OCI-M2 (cell line): ENCODE results near the gene HAPSTR1.
"Not testable (repeated sequence)": the region's sequence is repeated elsewhere in the genome, so short reads cannot be mapped to it uniquely, and the experiment has no call there.

ENCODE experiments used
- DNase-seq: peaks from one replicate; lab custom pipeline; 2025; ENCODE audit not compliant: unreplicated experiment; lab: John Stamatoyannopoulos, UW

The HAPSTR1 gene, protein sequence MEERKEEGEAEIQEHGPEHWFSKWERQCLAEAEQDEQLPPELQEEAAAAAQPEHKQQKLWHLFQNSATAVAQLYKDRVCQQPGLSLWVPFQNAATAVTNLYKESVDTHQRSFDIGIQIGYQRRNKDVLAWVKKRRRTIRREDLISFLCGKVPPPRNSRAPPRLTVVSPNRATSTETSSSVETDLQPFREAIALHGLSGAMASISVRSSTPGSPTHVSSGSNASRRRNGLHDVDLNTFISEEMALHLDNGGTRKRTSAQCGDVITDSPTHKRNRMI

DNA sequence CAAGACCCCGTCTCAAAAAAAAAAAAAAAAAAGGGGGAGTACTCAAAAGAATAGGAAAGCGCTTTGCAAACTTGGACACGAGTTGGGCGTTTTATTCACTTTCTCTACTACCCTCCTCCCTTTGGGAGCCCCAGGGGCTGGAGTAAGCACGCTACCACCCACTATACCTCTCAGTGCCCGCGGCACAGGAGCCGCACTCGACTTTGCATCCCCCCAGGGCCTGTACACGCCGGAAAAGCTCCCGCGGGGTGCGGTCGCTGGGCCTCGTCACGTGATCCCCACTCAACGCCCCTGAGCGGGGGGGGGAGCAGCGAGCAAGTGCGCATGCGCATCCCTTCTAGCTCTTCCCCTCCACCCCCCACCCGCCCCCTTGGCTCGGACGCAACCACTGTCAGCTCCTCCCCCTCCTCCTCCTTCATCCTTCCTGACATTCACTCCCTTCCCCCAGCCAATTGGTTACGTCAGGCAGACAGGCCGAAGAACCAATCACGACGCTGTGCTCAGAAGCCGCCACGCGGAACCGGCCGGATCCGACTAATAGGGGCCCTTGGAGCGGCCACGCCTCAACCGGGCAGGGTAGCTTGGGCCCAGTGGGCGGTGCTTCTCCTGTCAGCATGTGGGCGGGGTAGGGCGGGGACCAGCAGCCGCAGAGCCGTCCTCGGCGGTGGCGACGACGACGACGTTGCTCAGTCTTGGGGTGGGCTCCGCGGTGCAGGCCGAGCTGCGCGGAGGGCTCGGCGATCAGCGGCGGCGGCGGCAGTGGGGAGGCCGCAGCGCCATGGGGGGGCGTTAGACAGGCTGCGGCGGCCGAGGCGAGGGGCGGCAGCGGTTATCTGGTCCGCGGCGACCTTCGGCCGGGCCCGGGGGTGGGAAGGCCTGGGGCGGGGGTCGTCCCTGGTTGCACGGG, at the start of gene HAPSTR1:
Gene HAPSTR1 (plus strand): TSS at position 685 of the 907 bp plus-strand sequence. CDS start 401 bp downstream, outside the sequence.
- peak; percentile 93 for DNase-seq

DNA sequence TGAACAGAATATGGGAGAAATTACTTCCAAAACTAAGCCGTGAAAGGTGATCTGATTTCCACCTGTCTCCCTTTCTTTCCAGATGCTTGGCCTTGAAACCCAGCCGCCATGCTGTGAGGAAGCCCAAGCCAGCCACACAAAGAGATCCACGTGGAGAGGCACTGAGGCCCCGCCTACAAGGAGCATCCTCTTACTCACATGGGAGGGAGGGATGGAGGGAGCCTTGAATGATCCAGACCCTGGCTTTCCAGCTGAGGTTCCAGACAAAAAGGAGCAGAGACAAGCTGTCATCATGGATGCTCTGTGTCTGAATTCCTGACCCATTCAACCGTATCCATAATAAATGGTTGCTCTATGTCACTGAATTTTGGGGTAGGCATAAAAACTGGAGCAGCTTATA, 48.9 kb upstream of the HAPSTR1 start:
- DNase-seq = no peak

DNA sequence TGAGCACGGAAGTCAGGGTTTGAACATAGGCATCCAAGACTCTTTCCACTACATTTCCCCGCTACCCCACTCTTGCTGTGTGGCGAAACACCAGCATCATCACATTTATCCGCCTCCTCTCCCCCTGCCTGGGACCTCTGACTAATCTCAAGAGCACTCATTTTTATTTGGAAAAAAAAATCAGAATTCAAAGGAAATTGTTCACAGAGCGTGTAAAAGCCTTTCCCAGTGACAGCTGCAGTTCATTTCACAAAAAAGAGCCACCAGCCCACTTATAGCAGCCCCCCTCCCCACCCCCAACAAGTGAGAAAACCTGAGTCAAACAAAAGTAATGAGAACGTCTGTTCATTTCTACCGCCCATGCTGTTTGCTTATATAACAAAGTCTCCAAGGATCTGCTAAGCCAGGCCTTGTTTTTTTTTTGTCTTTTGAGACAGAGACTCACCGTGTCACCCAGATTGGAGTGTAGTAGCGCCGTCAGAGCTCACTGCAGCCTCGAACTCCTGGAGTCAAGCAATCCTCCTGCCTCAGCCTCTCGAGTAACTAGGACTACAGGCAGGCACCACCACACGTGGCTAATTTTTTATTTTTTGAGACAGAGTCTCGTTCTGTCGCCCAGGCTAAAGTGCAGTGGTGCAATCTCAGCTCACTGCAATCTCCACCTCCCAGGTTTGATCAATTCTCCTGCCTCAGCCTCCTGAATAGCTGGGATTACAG, 48.3 kb upstream of the HAPSTR1 start:
- no peak for DNase-seq

DNA sequence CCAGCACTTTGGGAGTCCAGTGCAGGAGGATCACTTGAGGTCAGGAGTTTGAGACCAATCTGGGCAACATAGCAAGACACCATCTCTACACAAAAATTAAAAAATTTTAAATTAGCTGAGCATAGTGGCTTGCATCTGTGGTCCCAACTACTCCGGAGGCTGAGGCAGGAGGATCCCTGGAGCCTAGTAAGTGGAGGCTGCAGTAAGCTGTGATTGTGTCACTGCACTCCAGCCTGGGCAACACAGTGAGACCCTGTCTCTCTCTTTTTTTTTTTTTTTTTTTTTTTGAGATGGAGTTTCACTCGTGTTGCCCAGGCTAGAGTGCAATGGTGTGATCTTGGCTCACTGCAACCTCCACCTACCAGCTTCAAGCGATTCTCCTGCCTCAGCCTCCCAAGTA, 45.9 kb upstream of the HAPSTR1 start:
- not testable (repeated sequence) for DNase-seq

DNA sequence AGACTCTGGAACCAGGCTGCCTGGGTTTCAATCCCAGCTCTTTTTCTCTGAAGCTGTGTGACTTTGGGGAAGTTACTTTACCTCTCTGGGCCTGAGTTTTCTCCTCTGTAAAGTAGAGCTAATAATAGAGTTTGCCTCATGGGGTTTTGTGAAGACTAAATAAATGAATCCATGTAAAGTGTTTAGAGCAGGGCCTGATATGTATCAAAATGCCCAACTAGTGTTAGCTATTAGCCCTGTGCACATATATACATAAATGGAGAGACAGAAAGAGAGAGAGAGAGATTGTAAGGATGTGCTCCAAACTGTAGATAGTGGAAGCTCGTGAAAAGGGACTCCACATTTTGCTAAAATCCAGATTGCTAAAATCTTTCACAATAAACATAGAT, 44.8 kb upstream of the HAPSTR1 start:
- no peak for DNase-seq

DNA sequence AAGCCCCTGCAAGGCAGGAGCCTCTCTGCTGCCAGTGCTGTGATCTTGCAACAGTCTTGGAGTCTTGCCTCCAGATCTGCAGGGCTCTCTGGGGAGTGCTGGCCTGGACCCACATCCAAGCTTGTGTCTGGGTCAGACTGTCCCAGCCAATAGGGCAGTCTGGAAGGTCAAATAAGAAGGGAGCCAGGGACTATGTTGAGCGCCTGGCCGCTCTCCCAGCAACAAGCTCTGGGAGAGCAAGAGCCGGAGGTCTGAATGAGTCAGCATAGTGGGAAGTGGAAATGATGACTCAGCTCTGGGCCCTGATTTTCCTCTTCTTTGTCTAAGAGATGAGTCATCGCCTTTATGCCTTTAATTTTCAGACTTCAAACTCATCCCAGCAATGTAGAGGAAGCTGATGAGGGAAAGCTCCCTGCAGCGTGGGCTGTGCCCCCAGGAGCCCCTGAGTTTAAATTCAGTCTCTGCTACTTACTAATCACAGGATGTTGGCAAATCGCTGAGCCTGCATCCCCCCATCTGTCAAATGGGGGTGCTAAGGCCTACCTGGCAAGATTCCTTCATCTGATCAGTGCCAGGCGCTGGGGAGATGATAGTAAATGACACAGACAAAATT, 43.6 kb upstream of the HAPSTR1 start:
- DNase-seq = peak; percentile 55

DNA sequence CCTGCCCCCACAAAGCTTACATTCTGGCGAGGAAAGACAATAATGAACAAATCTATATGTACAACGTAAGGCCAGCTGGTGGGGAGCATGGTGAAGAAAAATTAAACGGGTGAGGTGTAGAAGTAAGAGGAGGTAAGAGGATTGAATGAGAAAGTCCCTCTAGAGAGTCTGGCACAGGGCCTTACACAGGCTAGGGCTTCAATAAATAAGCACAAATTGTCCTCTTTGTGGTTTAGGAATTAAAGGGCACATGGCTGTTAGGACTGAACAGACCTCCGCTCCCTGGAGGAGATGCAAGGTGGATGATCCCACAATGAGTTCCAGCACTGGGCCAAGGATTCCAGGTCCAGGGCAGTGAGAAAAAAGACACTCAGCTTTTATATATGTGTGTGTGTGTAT, 43.1 kb upstream of the HAPSTR1 start:
- no peak for DNase-seq

DNA sequence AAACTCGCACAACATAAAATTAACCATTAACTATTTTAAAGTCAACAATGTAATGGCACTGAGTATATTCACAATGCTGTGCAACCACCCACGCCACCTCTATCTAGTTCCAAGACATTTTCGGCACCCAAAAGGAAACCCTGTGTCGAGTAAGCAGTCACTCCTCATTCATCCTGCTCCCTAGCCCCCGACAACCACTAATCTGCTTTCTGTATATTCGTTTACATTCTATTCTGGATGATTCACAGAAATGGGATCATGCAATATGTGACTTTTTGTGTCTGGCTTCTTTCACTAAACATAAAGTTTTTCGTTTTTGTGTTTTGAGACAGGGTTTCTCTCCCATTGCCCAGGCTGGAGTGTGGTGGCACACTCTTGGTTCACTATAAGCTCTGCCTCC, 42.2 kb upstream of the HAPSTR1 start:
- DNase-seq = no peak

DNA sequence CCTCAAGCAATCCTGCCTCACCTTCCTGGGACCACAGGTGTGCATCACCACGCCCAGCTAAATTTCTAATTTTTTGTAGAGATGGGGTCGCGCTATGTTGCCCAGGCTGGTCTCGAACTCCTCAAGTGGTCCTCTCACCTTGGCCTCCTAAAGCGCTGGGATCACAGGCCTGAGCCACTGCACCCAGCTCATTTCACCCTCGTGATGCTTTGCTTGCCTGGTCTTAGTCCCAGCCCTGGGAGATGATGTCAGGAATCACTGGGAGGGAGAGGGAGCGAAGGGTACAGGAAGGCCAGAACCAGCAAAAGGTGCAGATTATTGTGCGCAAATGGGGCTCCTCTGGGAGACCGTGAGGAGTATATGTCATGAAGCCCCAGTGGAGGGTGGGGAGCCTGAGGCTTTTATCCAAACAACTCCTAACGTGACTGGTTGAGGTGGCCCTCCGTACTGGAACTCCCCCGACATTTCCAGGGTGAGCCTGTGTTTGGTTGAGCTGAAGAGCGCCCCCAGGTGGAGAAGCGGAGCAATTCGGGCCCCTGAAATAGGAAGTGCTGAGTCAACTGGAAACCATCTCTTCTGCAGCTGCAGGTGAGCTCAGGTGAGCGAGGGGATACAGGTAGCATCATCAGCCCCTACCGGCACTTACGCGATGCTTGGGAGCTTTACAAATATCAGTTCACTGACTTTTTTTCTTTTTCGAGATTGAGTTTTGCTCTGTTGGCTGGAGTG, 41.2 kb upstream of the HAPSTR1 start:
- no peak for DNase-seq

DNA sequence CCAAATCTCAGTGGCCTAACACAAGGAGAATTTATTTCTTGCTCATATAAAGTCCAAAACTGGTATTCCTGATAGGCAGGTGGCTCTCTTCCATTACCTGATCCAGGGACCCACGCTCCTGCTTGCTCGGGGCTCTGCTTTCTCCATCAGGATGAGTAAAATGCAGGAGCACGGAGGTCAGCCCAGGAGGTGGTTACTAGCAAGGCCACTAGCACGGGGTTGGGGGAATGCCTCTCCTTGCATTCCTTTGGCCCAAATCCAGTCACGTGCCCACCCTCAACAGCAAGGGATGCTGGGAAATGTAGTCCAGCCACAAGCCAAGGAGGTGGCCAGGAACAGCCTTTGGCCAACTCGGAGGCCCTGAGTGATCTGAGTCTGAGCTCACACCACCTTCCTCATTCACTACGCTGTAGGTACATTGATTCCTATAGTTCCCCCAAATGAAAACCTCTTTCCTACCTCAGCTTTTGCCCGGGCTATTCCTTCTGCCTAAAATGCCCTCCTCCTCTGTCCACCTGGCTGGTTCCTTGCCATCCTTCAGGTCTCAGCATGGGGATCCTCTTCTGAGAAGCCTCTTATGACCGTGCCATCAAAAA, 38.3 kb upstream of the HAPSTR1 start:
- DNase-seq = no peak

DNA sequence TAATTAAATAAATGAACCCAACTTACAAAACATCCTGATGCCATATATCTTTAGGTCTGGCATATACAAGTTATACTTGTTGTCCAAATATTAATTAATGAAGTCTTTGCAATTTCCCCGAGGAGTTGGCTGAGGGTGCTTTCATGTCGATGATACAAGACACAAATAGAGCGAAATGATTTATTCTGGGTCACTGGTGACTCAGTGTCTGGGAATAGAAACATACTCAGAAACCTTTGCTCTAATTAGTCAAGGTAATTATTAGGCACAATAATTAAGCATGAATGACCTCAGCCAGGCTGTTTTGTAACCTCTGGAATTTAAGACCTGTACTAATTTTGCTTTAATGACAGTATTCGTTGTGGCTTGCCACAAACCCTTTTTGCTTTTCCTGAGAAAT, 37.0 kb upstream of the HAPSTR1 start:
- no peak for DNase-seq

DNA sequence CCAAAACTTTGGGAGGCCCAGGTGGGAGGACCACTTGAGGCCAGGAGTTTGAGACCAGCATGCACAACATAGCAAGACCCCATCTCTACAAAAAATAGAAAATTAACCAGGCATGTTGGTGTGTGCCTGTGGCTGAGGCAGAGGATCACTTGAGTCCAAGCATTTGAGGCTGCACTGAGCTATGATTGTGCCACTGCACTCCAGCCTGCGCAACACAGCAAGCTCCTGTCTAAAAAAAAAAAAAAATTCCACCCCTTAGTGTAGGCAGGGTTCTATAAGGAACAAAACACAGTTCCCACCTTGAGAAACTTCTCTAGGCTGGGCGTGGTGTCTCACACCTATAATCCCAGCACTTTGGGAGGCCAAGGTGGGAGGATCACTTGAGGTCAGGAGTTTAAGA, 36.3 kb upstream of the HAPSTR1 start:
- no peak for DNase-seq

DNA sequence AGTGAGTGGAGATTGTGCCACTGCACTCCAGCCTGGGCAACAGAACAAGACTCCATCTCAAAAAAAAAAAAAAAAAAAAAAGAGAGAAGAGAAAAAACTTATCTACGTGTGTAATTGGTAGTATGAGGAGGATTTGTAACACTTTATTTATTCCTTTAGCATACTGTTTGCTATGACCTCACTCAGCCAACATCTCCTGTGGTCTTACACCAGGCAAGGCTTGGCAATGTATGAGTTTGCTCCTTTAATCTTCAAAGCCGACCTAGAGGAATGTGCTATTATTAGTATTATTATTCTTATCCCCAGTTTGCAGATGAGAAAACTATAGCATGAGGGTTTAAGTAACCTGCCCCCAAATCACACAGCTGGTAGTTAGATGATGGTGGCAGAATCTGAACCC, 35.8 kb upstream of the HAPSTR1 start:
- no peak for DNase-seq

DNA sequence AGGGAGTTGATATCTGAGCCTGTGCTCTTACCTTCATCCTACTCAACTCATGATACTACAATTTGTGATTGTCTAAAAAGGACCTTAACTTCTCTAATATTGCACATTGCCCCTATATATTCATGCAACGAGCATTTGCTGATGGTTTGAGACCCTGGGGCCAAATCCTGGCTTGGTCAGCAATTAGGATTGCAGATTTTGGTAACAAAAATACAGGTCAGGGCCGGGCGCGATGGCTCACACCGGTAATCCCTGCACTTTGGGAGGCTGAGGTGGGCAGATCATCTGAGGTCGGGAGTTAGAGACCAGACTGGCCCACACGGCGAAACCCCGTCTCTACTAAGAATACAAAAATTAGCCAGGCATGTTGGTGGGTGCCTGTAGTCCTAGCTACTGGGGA, 35.4 kb upstream of the HAPSTR1 start:
- DNase-seq = no peak

DNA sequence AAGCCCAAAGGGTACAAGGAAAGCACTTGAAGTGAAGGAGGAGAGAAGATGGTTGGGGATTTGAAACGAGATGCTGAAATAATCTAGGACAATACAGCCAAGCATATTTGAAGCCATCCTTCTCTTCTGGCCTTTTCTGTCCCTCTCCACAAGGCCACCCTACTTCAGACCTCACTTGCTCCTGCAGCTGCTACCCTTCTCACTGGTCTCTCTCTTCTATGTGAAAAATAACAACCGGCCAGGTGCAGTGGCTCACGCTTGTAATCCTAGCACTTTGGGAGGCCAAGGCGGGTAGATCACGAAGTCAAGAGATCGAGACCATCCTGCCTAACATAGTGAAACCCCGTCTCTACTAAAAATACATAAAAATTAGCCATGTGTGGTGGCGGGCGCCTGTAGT, 33.2 kb upstream of the HAPSTR1 start:
- DNase-seq = no peak

DNA sequence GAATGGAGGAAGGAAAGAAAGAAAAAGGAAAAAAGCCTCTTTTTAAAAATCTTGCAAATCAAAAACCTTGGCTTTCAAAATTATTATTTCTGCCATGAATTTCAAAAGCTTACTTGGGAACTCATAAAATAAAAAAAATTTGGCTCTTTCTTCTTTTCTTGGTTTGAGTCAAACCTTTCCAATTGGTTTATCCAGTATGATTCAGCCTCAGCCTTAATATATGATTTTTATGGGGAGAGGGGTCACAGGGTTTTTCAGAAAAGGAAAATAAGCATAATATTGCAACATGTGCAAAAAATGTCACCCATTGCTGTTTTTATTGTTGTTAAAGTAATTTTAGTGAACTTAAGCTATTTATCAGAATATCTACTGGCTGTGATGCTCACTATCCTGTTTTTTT, 31.2 kb upstream of the HAPSTR1 start:
- DNase-seq = no peak

DNA sequence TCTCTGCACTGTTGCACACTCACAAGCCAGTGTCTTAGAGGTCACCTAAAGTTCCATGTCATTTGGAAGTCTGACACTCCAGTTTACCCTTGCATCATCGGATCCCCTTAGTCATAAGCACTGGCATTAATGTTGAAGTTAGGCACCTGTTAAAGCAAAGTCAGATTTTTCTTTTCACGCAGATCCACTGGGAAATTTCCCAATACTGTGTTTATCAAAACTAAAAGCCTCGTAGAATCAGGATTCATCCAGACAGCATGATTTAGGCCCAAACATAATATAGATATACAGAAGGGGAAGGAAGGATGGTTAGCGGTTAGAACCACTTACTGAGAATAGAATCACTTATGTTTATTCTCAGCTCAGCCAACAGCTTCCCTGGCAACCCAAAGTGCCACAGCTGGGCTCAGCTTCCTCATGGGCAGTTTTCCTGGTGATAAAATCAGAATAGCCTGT, 30.1 kb upstream of the HAPSTR1 start:
- DNase-seq = no peak

DNA sequence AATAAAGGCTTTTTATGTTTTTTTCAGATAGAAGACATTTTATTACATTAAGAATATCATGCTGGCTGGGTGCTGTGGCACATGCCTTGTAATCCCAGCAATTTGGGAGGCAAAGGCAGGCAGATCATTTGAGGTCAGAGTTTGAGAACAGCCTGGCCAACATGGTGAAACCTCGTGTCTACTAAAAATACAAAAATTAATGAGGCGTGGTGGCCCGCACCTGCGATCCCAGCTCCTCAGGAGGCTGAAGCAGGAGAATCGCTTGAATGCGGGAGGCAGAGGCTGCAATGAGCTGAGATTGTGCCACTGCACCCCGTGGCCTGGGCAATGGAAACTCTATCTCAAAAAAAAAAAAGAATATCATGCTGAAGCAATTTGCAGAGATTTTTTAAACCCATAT, 29.1 kb upstream of the HAPSTR1 start:
- no peak for DNase-seq

DNA sequence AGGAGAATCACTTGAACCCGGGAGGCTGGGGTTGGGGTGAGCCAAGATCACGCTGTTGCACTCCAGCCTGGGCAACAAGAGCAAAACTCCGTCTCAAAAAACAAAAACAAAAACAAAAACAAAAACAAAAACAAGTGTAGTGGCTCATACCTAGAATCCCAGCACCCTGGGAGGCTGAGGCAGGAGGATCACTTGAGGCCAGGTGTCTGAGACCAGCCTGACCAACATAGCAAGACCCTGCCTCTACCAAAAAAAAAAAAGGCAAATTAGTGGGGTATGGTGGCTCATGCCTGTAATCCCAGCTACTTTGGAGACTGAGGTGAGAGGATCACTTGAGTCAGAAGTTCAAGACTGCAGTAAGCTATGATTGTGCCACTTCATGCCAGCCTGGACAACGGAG, 26.4 kb upstream of the HAPSTR1 start:
- DNase-seq = no peak

DNA sequence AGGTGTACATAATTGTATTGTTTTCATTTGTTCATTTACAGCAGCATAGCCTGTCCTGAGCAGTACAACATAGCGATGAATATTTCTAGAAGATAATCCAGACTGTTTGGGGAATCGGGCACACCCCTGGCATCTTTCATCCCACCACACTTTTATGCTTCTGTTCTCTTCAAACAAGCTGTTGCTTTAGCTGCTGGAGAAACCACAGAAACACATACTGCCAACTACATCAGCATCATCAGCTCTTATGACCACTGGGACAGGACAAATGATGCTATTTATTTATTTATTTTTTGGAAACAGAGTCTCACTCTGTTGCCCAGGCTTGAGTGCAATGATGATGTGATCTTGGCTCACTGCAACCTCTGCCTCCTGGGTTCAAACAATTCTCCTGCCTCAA, 22.6 kb upstream of the HAPSTR1 start:
- DNase-seq = no peak
